Trophoblast cell (in vitro differentiated cells and primary cell): Measurements from ENCODE around the gene VPS11.
A peak's percentile ranks its signal among the peaks of the same experiment; 100 is the strongest.

Experiments
- DNase-seq, 2 donors: peaks; one replicate each; pipeline ENCODE4 v3.0.0-alpha.2; 2016
- H2AFZ ChIP-seq: 2 replicates; pipeline ENCODE4 v1.6.1; 2013; ENCODE audit warnings: low read length, moderate library complexity, mild to moderate bottlenecking; ENCODE audit not compliant: insufficient read depth, poor library complexity
- H2AK5ac ChIP-seq: 2 replicates; pipeline ENCODE4 v1.6.1; 2013; ENCODE audit warnings: mild to moderate bottlenecking, low read length
- H2BK120ac ChIP-seq: 2 replicates; pipeline ENCODE4 v1.6.1; 2013; ENCODE audit warnings: low read length, mild to moderate bottlenecking, moderate library complexity; ENCODE audit not compliant: insufficient read depth, poor library complexity
- H2BK12ac ChIP-seq: 2 replicates; pipeline ENCODE4 v1.6.1; 2013; ENCODE audit warnings: mild to moderate bottlenecking, low read length, moderate library complexity
- H2BK5ac ChIP-seq: 2 replicates; pipeline ENCODE4 v1.6.1; 2013; ENCODE audit warnings: low read length, low read depth, moderate library complexity, mild to moderate bottlenecking; ENCODE audit not compliant: poor library complexity
- H3K14ac ChIP-seq: 2 replicates; pipeline ENCODE4 v1.6.1; 2013; ENCODE audit warnings: mild to moderate bottlenecking, low read length
- H3K18ac ChIP-seq: 2 replicates; pipeline ENCODE4 v1.6.1; 2013; ENCODE audit warnings: mild to moderate bottlenecking, low read length
- H3K23ac ChIP-seq: 2 replicates; pipeline ENCODE4 v1.6.1; 2013; ENCODE audit warnings: low read length
- H3K27ac ChIP-seq: 2 replicates; pipeline ENCODE4 v1.5.1; 2013; ENCODE audit warnings: low read depth, mild to moderate bottlenecking, inconsistent platforms, low read length, moderate library complexity
- H3K27me3 ChIP-seq: 2 replicates; pipeline ENCODE4 v1.6.1; 2013; ENCODE audit warnings: inconsistent platforms, mild to moderate bottlenecking, low read length, moderate library complexity; ENCODE audit not compliant: insufficient read depth
- H3K36me3 ChIP-seq, 2 experiments: 1 replicate in 1 of 2; 2 replicates in 1 of 2; pipeline ENCODE4 v1.6.1; 2013; ENCODE audit warnings: low read length in 2 of 2, mild to moderate bottlenecking in 2 of 2, moderate library complexity in 1 of 2; ENCODE audit not compliant: insufficient read depth in 2 of 2, control insufficient read depth in 1 of 2
- H3K4ac ChIP-seq: 2 replicates; pipeline ENCODE4 v1.6.1; 2013; ENCODE audit warnings: low read depth, mild to moderate bottlenecking, low read length, moderate library complexity
- H3K4me1 ChIP-seq, 2 experiments: 1 replicate in 1 of 2; 2 replicates in 1 of 2; pipeline ENCODE4 v1.6.1; 2013; ENCODE audit warnings: low read length in 2 of 2, mild to moderate bottlenecking in 2 of 2, moderate library complexity in 1 of 2; ENCODE audit not compliant: insufficient read depth in 2 of 2, control insufficient read depth in 1 of 2
- H3K4me2 ChIP-seq: 2 replicates; pipeline ENCODE4 v1.6.1; 2013; ENCODE audit warnings: inconsistent platforms, mild to moderate bottlenecking, low read length, moderate library complexity
- H3K4me3 ChIP-seq: 2 replicates; pipeline ENCODE4 v1.5.1; 2013; ENCODE audit warnings: mild to moderate bottlenecking, low read depth, low read length, inconsistent platforms
- H3K79me1 ChIP-seq: one replicate; pipeline ENCODE4 v1.6.1; 2013; ENCODE audit warnings: low read length
- H3K79me2 ChIP-seq: 2 replicates; pipeline ENCODE4 v1.6.1; 2013; ENCODE audit warnings: low read length, mild to moderate bottlenecking; ENCODE audit not compliant: control insufficient read depth, insufficient read depth, poor library complexity
- H3K9ac ChIP-seq: 2 replicates; pipeline ENCODE4 v1.6.1; 2013; ENCODE audit warnings: mild to moderate bottlenecking, low read length
- H3K9me3 ChIP-seq: 2 replicates; pipeline ENCODE4 v1.6.1; 2013; ENCODE audit warnings: low read depth, mild to moderate bottlenecking, control low read depth, inconsistent platforms, low read length; ENCODE audit not compliant: insufficient read depth
- H4K12ac ChIP-seq: 2 replicates; pipeline ENCODE4 v1.6.1; 2013; ENCODE audit warnings: low read depth, mild to moderate bottlenecking, low read length, moderate library complexity
- H4K8ac ChIP-seq: 2 replicates; pipeline ENCODE4 v1.6.1; 2013; ENCODE audit warnings: low read depth, mild to moderate bottlenecking, low read length, moderate library complexity
- H4K91ac ChIP-seq: one replicate; pipeline ENCODE4 v1.6.1; 2013; ENCODE audit warnings: low read depth, mild to moderate bottlenecking, low read length, moderate library complexity
- WGBS: extraction: QIAGEN DNeasy Blood & Tissue Kit; methylation state at CpG from one replicate; pipeline ENCODE4 v1.1.7; 2013; ENCODE audit warnings: missing lambda C conversion rate; ENCODE audit not compliant: insufficient read length, insufficient coverage; ENCODE audit errors: extremely low coverage; 5-methylcytosine and 5-hydroxymethylcytosine counted together

VPS11 gene

DNA sequence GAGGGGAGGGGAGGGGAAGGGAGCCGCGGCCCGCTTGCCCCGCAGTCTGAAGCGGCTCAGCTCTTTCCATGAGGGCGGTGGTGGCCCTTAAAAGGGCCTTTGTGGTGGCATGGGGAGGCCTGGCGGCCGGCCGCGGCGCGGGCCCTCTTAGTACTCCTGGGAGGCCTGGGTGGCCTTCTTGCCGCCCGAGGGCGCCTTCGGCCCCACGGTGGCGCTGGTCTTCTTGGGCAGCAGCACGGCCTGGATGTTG is 27.1 kb downstream of the VPS11 start:
- H3K27me3 ChIP-seq, result no peaks in the 10 kb centered on the region
- peak; percentile 86 for DNase-seq
- H2BK120ac ChIP-seq, result peak overlapping the region; percentile 53
- peak overlapping the region; percentile 43 for H2BK5ac ChIP-seq
- H3K4me2 ChIP-seq, result peak overlapping the region; percentile 82
- no CpG with 5 or more reads among the region's 19 CpGs for WGBS
- peaks cover 14% of the 10 kb centered on the region for H3K79me1 ChIP-seq
- H2AK5ac ChIP-seq, result no peak overlapping the region
- H3K14ac ChIP-seq, result peak overlapping the region; percentile 91
- peaks cover 26 to 38% of the 10 kb centered on the region in 2 experiments for H3K36me3 ChIP-seq
- peaks cover 8 to 12% of the 10 kb centered on the region in 2 experiments for H3K4me1 ChIP-seq
- H3K9me3 ChIP-seq, result no peaks in the 10 kb centered on the region
- peak overlapping the region; percentile 55 for H3K27ac ChIP-seq
- H3K9ac ChIP-seq, result peak overlapping the region; percentile 98
- peak overlapping the region; percentile 41 for H2AFZ ChIP-seq
- H4K8ac ChIP-seq, result no peak overlapping the region
- peak overlapping the region; percentile 81 for H3K18ac ChIP-seq
- H4K91ac ChIP-seq, result peak overlapping the region; percentile 84
- peak overlapping the region; percentile 90 for H3K4me3 ChIP-seq
- peak overlapping the region; percentile 33 for H4K12ac ChIP-seq
- H3K79me2 ChIP-seq, result peaks cover 21% of the 10 kb centered on the region
- no peak overlapping the region for H3K23ac ChIP-seq
- peak overlapping the region; percentile 96 for H3K4ac ChIP-seq
- H2BK12ac ChIP-seq, result no peak overlapping the region

DNA sequence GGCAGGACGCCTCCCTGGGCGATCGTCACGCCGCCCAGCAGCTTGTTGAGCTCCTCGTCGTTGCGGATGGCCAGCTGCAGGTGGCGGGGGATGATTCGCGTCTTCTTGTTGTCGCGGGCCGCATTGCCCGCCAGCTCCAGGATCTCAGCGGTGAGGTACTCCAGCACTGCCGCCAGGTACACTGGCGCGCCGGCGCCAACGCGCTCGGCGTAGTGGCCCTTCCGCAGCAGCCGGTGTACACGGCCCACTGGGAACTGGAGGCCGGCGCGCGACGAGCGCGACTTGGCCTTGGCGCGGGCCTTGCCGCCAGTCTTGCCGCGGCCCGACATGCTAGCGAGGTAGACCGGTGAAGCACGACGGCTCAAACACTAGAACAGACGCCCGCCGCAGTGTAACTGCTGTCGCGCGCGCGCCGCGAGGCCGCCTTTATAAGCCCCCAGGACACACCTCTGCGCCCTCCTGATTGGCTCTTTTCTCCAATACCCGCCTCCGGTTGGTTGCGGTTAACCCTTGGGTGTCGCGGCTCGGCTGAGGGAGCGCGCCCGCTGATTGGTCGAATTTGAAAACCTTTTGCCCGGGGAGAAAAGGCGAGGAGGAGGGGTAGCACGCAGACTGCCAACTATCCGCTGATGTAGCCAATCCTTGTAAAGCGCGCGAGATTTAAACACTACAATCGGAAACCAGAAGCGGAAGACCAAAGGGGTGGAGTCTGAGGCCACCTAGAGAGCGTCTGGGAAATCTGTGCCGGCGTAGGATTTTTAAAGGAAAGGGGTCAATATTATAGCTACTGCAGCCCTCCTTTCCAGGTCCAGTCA is 27.7 kb downstream of the VPS11 start:
- peak overlapping the region; percentile 41 for H2AFZ ChIP-seq
- H2BK12ac ChIP-seq, result no peak overlapping the region
- H3K4ac ChIP-seq, result peak overlapping the region; percentile 96
- peak overlapping the region; percentile 55 for H2BK5ac ChIP-seq
- DNase-seq, result peak; percentile 99 to 100
- H3K27ac ChIP-seq, result peak overlapping the region; percentile 55
- peak overlapping the region; percentile 33 for H4K12ac ChIP-seq
- peak overlapping the region; percentile 67 for H2BK120ac ChIP-seq
- peak overlapping the region; percentile 82 for H3K4me2 ChIP-seq
- no peaks in the 10 kb centered on the region for H3K9me3 ChIP-seq
- H3K4me1 ChIP-seq, result peaks cover 8 to 14% of the 10 kb centered on the region in 2 experiments
- H3K4me3 ChIP-seq, result peak overlapping the region; percentile 90
- peak overlapping the region; percentile 98 for H3K9ac ChIP-seq
- H3K79me1 ChIP-seq, result peaks cover 14% of the 10 kb centered on the region
- WGBS, result no CpG with 5 or more reads among the region's 79 CpGs
- H2AK5ac ChIP-seq, result peak overlapping the region; percentile 65
- peak overlapping the region; percentile 81 for H3K18ac ChIP-seq
- H4K91ac ChIP-seq, result peak overlapping the region; percentile 84
- H4K8ac ChIP-seq, result peak overlapping the region; percentile 71
- H3K27me3 ChIP-seq, result no peaks in the 10 kb centered on the region
- H3K14ac ChIP-seq, result peak overlapping the region; percentile 91
- H3K79me2 ChIP-seq, result peaks cover 21% of the 10 kb centered on the region
- H3K36me3 ChIP-seq, result peaks cover 26 to 38% of the 10 kb centered on the region in 2 experiments
- H3K23ac ChIP-seq, result peak overlapping the region; percentile 64

DNA sequence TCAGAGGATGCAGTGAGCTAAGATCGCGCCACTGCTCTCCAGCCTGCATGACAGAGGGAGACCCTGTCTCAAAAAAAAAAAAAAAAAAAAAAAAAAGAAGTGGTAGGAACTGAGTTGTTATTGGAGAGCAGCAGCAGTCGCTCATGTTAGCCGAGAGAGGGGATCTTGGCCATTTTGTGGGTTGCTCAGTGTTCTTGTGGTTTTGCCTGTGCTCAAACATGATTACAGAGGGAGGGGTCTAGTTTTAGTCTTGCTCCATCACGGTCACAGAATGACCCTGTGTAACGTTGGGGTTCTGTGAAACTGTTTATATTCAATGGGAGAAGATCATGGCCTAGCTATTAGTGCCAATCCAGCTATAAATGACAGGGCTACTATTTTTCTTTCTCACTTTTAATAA is 32.1 kb downstream of the VPS11 start:
- H3K79me2 ChIP-seq, result peaks cover 18% of the 10 kb centered on the region
- DNase-seq, result no peak
- H3K18ac ChIP-seq, result no peak overlapping the region
- peaks cover 14% of the 10 kb centered on the region for H3K79me1 ChIP-seq
- no peak overlapping the region for H3K27ac ChIP-seq
- no peak overlapping the region for H3K4me2 ChIP-seq
- H4K12ac ChIP-seq, result no peak overlapping the region
- no peak overlapping the region for H3K23ac ChIP-seq
- H3K27me3 ChIP-seq, result no peaks in the 10 kb centered on the region
- H3K4me3 ChIP-seq, result no peak overlapping the region
- H2BK120ac ChIP-seq, result no peak overlapping the region
- no CpG with 5 or more reads among the region's 6 CpGs for WGBS
- H2AFZ ChIP-seq, result no peak overlapping the region
- no peak overlapping the region for H3K14ac ChIP-seq
- no peak overlapping the region for H3K9ac ChIP-seq
- no peaks in the 10 kb centered on the region for H3K9me3 ChIP-seq
- no peak overlapping the region for H3K4ac ChIP-seq
- no peak overlapping the region for H2BK12ac ChIP-seq
- H3K36me3 ChIP-seq, result peaks cover 7 to 19% of the 10 kb centered on the region in 2 experiments
- H3K4me1 ChIP-seq, result peaks cover 10 to 13% of the 10 kb centered on the region in 2 experiments
- H2AK5ac ChIP-seq, result no peak overlapping the region
- H4K91ac ChIP-seq, result no peak overlapping the region
- no peak overlapping the region for H2BK5ac ChIP-seq
- no peak overlapping the region for H4K8ac ChIP-seq

DNA sequence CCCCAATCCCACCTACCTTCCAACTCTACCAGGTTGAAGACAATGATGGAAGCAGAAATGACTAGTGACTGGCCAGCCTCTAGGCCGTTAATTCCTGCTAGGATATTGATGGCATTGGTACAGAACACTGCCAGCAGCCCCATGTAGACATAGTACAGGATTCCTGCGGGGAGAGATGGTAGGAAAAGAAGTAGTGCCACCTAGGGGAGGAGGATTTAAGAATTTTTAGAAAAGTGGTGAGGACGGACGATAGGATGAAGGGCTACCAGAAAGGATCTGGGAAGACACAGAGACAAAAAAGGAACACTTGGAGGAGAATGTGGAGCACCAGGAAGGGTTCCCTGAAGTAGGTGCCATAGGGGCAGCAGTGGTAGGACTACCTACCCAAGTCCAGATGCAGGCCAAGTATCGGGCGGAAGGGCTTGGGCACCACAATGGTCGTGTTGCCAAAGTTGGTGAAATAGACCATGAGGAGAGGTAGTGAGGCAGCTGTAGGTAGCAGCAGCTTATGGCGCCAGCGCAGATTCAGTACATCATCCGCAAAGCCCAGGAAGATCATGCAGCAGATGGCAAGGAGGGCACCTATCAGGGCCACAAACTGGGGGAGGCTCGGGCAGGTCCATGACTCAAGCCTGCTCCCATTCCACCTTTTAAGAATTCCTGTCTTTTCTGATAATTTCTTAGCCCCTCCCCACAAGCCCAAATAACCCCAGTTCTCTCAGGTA is 32.8 kb downstream of the VPS11 start:
- WGBS, result no CpG with 5 or more reads among the region's 11 CpGs
- no peak overlapping the region for H3K27ac ChIP-seq

More for the DNA sequence above, 32.8 kb downstream of the VPS11 start:
- Histone ChIP-seq H4K8ac (peak overlapping the region; percentile 33), H3K9me3 (no peaks in the 10 kb centered on the region), H3K36me3 (peaks cover 7 to 19% of the 10 kb centered on the region in 2 experiments), H2AK5ac (peak overlapping the region; percentile 78), H2BK120ac (peak overlapping the region; percentile 4), H3K79me1 (peaks cover 9% of the 10 kb centered on the region), H3K27me3 (no peaks in the 10 kb centered on the region), H3K4me1 (peaks cover 10 to 13% of the 10 kb centered on the region in 2 experiments), H3K9ac (no peak overlapping the region), H3K4me2 (peak overlapping the region; percentile 75), H3K4ac (peak overlapping the region; percentile 22), H3K23ac (no peak overlapping the region), H4K12ac (peak overlapping the region; percentile 14), H2AFZ (peak overlapping the region; percentile 40), H2BK5ac (no peak overlapping the region), H3K4me3 (peak overlapping the region; percentile 84), H3K79me2 (peaks cover 12% of the 10 kb centered on the region), H2BK12ac (peak overlapping the region; percentile 67), H4K91ac (peak overlapping the region; percentile 50), H3K14ac (peak overlapping the region; percentile 7), H3K18ac (peak overlapping the region; percentile 48)
- peak; percentile 6 to 52 for DNase-seq
